ENCODE measurements around the gene FILIP1L. TPM values are rescaled to one million over a fixed set of nuclear protein-coding genes. Genes with fewer than 3 reads are reported as not detected.

FILIP1L gene
- total RNA-seq, 1 donor from 2014 or later = 111 TPM

- no peak for DNase-seq (ENCODE audit: low read depth)
These were observed 104.2 kb downstream of the FILIP1L start for GRCh38 chr3:100010087-100010417.

- DNase-seq (ENCODE audit: low read depth) = peak; percentile 39
These were observed 104.8 kb downstream of the FILIP1L start for GRCh38 chr3:100009276-100010086.

GRCh38 chr3:100008081-100008698 lies 106.1 kb downstream of the FILIP1L start:
- no peak for DNase-seq (ENCODE audit: low read depth)

- DNase-seq (ENCODE audit: low read depth) = no peak
These were observed 107.0 kb downstream of the FILIP1L start for GRCh38 chr3:100007313-100007712.

GRCh38 chr3:100006570-100007271 lies 107.6 kb downstream of the FILIP1L start:
- DNase-seq (ENCODE audit: low read depth) = peak; percentile 76

GRCh38 chr3:100005665-100006393 lies 108.5 kb downstream of the FILIP1L start:
- no peak for DNase-seq (ENCODE audit: low read depth)

- no peak for DNase-seq (ENCODE audit: low read depth)
These were observed 109.4 kb downstream of the FILIP1L start for GRCh38 chr3:100004931-100005330.

- DNase-seq (ENCODE audit: low read depth) = no peak
These were observed 110.4 kb downstream of the FILIP1L start for GRCh38 chr3:100003609-100004503.

GRCh38 chr3:100002599-100003350 lies 111.5 kb downstream of the FILIP1L start:
- peak; percentile 98 for DNase-seq (ENCODE audit: low read depth)

GRCh38 chr3:100001526-100002270 lies 112.6 kb downstream of the FILIP1L start:
- DNase-seq (ENCODE audit: low read depth) = no peak

GRCh38 chr3:100001083-100001482 lies 113.2 kb downstream of the FILIP1L start:
- DNase-seq (ENCODE audit: low read depth) = no peak

- DNase-seq (ENCODE audit: low read depth) = peak; percentile 79
These were observed 114.8 kb downstream of the FILIP1L start for GRCh38 chr3:99999536-99999935.

- DNase-seq (ENCODE audit: low read depth) = no peak
These were observed 117.0 kb downstream of the FILIP1L start for GRCh38 chr3:99997293-99997692.

- DNase-seq (ENCODE audit: low read depth) = no peak
These were observed 124.1 kb downstream of the FILIP1L start for GRCh38 chr3:99990179-99990578.

GRCh38 chr3:99984668-99985067 lies 129.6 kb downstream of the FILIP1L start:
- no peak for DNase-seq (ENCODE audit: low read depth)

GRCh38 chr3:99984139-99984538 lies 130.2 kb downstream of the FILIP1L start:
- DNase-seq (ENCODE audit: low read depth) = no peak

GRCh38 chr3:99982650-99983049 lies 131.7 kb downstream of the FILIP1L start:
- DNase-seq (ENCODE audit: low read depth) = no peak

GRCh38 chr3:99981138-99981537 lies 133.2 kb downstream of the FILIP1L start:
- no peak for DNase-seq (ENCODE audit: low read depth)

- DNase-seq (ENCODE audit: low read depth) = no peak
These were observed 133.7 kb downstream of the FILIP1L start for GRCh38 chr3:99980606-99981005.

GRCh38 chr3:99978221-99978620 lies 136.1 kb downstream of the FILIP1L start:
- no peak for DNase-seq (ENCODE audit: low read depth)
